Chondrocyte (in vitro differentiated cells): ENCODE data around the gene RGS16. TPM values are rescaled to one million over a fixed set of nuclear protein-coding genes. Genes with fewer than 3 reads are reported as not detected.
A peak's percentile ranks its signal among the peaks of the same experiment; 100 is the strongest.

Experiments
- DNase-seq: peaks from one replicate; pipeline ENCODE4 v3.0.0; 2021; ENCODE audit warnings: mixed read lengths, low spot score
- H3K27ac Mint-ChIP-seq: one replicate; pipeline ENCODE4 v1.8.0; 2021; ENCODE audit warnings: mild to moderate bottlenecking, moderate library complexity, mixed read lengths; ENCODE audit not compliant: unreplicated experiment
- H3K27me3 Mint-ChIP-seq: 2 replicates; pipeline ENCODE4 v1.8.0; 2021; ENCODE audit warnings: low read depth, mixed read lengths
- H3K36me3 Mint-ChIP-seq: 2 replicates; pipeline ENCODE4 v1.8.0; 2021; ENCODE audit warnings: low read depth, mixed read lengths
- H3K4me1 Mint-ChIP-seq: 2 replicates; pipeline ENCODE4 v1.8.0; 2021; ENCODE audit warnings: low read depth, mild to moderate bottlenecking, mixed read lengths
- H3K4me3 Mint-ChIP-seq: one replicate; pipeline ENCODE4 v1.8.0; 2021; ENCODE audit warnings: mild to moderate bottlenecking, moderate library complexity, mixed read lengths; ENCODE audit not compliant: unreplicated experiment
- H3K9me3 Mint-ChIP-seq: 2 replicates; pipeline ENCODE4 v1.8.0; 2021; ENCODE audit warnings: low read depth, mixed read lengths
- total RNA-seq: library from RNA; stranded (reverse); gene quantifications from 3 replicates; pipeline ENCODE4 v1.2.1, GENCODE V29; 2021
- TF ChIP-seq, protein P1 (sequence below): fragments of 200-600 bp; sonication (generic); IDR thresholded peaks from 2 replicates; pipeline ENCODE4 v1.5.0; 2021; ENCODE audit warnings: antibody characterized with exemption, mild to moderate bottlenecking, moderate library complexity

The RGS16 gene
- total RNA-seq, 1 donor from 2014 or later: 7.7 TPM

DNA sequence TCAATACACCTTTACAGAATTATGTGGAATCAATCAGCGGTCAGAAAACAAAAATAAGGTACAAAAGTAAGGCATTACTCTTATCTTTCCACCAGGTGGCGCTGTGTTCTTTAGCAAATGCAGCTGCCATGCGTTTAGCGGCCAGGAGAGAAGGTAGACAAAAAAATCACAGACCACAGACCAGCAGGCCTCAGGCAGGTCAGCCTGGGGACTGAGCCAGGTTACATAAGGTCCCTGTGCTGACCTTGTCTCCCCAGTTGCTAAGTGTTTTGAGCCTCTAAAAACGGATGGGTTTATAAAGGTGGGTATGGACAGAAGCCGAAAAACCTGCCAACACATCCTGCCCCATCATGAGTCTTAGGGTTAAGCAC is 2.8 kb downstream of the RGS16 start:
- Mint-ChIP-seq H3K4me3 (no peak overlapping the region), H3K27ac (no peak overlapping the region), H3K9me3 (no peaks in the 10 kb centered on the region)

DNA sequence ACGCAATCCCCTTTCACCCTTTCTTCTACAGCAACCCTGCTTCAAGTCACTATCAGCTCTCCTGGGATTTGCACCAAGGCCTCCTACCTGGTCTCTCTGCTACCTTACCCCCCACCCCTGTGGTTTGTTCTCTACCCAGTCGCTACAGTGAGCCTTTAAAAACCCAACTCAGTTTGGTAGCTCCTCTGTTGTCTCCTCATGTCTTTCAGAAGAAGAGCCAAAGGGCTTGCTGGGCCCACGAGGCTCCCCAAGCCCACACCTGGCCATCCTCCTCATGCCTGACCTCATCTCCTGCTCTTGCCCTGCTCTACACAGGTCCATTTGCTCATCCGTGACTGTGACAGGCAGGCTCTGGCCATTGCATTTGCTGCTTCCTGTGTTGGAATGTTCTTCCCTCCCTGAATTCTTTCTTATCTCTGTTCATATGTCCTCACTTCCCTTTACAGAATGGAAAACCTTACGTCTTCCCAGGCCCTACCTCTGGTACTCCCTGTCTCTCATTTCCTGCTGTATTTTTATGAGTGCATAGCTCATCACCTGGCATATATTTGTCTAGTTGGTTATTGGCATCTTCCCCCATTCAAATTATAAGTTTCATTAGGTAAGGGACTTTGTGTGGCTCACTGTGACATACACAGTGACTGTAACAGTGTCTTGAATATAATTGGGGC is 3.3 kb downstream of the RGS16 start:
- H3K9me3 Mint-ChIP-seq: no peaks in the 10 kb centered on the region
- DNase-seq: no peak
- peaks cover 14% of the 10 kb centered on the region for H3K4me1 Mint-ChIP-seq
- H3K4me3 Mint-ChIP-seq: no peak overlapping the region
- no peak overlapping the region for H3K27ac Mint-ChIP-seq
- peaks cover 6% of the 10 kb centered on the region for H3K36me3 Mint-ChIP-seq
- no peaks in the 10 kb centered on the region for H3K27me3 Mint-ChIP-seq
- TF ChIP-seq, protein P1, sequence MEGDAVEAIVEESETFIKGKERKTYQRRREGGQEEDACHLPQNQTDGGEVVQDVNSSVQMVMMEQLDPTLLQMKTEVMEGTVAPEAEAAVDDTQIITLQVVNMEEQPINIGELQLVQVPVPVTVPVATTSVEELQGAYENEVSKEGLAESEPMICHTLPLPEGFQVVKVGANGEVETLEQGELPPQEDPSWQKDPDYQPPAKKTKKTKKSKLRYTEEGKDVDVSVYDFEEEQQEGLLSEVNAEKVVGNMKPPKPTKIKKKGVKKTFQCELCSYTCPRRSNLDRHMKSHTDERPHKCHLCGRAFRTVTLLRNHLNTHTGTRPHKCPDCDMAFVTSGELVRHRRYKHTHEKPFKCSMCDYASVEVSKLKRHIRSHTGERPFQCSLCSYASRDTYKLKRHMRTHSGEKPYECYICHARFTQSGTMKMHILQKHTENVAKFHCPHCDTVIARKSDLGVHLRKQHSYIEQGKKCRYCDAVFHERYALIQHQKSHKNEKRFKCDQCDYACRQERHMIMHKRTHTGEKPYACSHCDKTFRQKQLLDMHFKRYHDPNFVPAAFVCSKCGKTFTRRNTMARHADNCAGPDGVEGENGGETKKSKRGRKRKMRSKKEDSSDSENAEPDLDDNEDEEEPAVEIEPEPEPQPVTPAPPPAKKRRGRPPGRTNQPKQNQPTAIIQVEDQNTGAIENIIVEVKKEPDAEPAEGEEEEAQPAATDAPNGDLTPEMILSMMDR: no peak

More for the DNA sequence above, 2.8 kb downstream of the RGS16 start:
- DNase-seq: no peak
- Mint-ChIP-seq H3K27me3 (no peaks in the 10 kb centered on the region), H3K4me1 (peaks cover 11% of the 10 kb centered on the region), H3K36me3 (peaks cover 6% of the 10 kb centered on the region)
- TF ChIP-seq, protein P1: peak; percentile 93

DNA sequence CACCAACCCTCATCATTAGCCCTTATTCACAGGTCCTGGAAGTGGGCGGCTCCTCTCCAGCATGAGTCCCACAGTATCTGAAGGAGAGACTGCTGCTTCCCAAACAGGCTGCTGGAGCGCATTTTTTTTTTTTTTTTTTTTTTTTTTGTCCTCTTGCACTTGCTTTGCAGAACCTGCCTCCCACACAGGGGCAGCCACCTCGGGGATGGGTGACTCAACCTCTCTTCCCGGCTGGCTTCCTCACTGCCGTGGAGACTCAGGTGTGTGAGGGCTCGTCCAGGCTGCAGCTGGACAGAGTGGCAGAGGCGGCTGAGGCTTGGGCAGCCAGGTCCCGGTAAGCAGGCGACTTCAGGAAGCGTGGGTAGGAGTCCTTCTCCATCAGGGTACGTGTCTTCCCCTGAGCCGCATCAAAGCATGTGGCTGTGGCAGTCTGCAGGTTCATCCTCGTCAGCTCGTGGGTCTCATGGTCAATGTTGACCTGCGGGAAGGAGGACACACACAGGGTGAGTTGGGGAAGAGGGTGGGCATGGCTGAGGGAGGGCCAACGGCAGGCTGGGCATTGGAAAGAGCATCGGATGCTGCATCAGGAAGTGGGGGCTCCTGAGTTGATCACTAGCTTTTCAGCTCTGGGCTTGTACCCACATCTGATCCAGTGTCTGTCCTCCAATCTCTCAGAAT is 4.0 kb downstream of the RGS16 start:
- no peak overlapping the region for H3K27ac Mint-ChIP-seq

DNA sequence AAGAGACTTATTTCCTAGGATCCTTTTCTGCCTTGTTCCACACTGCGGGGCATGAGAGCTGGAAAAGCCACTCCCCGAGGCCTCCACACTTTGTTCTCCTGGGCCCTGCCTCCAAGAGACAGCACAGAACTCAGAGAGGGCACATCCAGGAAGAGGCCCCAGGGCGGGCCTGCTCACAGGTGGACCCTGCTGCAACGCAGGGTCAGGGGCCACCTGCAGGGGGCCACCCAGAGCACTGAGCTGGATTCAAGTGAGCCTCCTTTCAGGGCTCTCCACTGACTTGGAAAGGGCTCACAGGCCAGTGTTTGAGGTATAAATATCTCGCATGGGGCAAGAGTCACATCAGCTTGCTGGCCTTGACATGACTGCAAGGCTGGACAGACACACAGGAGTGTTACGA is 4.8 kb downstream of the RGS16 start:
- H3K4me1 Mint-ChIP-seq: peaks cover 12% of the 10 kb centered on the region
- H3K4me3 Mint-ChIP-seq: no peak overlapping the region
- no peak overlapping the region for H3K27ac Mint-ChIP-seq
- TF ChIP-seq, protein P1: peak; percentile 55
- H3K9me3 Mint-ChIP-seq: no peaks in the 10 kb centered on the region
- no peak for DNase-seq
- peaks cover 6% of the 10 kb centered on the region for H3K36me3 Mint-ChIP-seq
- H3K27me3 Mint-ChIP-seq: no peaks in the 10 kb centered on the region

More for the DNA sequence above, 4.0 kb downstream of the RGS16 start:
- DNase-seq: no peak
- H3K9me3 Mint-ChIP-seq: no peaks in the 10 kb centered on the region
- peaks cover 6% of the 10 kb centered on the region for H3K36me3 Mint-ChIP-seq
- peaks cover 16% of the 10 kb centered on the region for H3K4me1 Mint-ChIP-seq
- H3K27me3 Mint-ChIP-seq: no peaks in the 10 kb centered on the region
- H3K4me3 Mint-ChIP-seq: no peak overlapping the region
- TF ChIP-seq, protein P1: no peak

DNA sequence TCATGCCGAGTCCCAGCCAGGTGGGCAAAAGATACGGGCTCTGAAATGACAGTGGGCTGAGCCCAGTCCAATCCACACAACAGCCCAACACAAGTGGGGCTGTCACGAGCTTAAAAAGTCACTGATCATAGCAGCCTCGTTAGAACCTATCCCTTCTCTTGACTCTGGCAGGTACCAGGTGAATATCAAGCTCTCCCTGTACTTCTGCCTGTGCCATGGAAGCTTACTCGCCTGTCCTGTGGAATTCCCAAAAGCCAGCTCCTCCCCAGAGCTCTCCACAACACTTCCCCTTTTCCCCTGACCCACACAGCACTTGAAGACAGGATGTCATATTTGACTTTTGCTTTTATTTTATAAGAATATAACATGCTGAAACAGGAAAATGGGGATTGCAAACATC is 5.9 kb downstream of the RGS16 start:
- TF ChIP-seq, protein P1: no peak
- Mint-ChIP-seq H3K27ac (no peak overlapping the region), H3K9me3 (no peaks in the 10 kb centered on the region), H3K4me3 (no peak overlapping the region), H3K27me3 (peaks cover 4% of the 10 kb centered on the region), H3K36me3 (peaks cover 6% of the 10 kb centered on the region), H3K4me1 (peaks cover 9% of the 10 kb centered on the region)
- no peak for DNase-seq
